Activated CD4-positive, alpha-beta T cell treated with anti-CD3 and anti-CD28 coated beads, Interleukin-10, Interleukin-2, amounts not matched to agents 100 ng/mL and 50 ng/mL, durations not matched to agents 16 hours and 8 hours (primary cell): ENCODE measurements around the gene NTN1.
"Not testable (repeated sequence)": the region's sequence is repeated elsewhere in the genome, so short reads cannot be mapped to it uniquely, and the experiment has no call there.

Experiments used
- DNase-seq: peaks from one replicate; pipeline ENCODE4 v3.0.0-alpha.2; 2020

Gene NTN1

DNA sequence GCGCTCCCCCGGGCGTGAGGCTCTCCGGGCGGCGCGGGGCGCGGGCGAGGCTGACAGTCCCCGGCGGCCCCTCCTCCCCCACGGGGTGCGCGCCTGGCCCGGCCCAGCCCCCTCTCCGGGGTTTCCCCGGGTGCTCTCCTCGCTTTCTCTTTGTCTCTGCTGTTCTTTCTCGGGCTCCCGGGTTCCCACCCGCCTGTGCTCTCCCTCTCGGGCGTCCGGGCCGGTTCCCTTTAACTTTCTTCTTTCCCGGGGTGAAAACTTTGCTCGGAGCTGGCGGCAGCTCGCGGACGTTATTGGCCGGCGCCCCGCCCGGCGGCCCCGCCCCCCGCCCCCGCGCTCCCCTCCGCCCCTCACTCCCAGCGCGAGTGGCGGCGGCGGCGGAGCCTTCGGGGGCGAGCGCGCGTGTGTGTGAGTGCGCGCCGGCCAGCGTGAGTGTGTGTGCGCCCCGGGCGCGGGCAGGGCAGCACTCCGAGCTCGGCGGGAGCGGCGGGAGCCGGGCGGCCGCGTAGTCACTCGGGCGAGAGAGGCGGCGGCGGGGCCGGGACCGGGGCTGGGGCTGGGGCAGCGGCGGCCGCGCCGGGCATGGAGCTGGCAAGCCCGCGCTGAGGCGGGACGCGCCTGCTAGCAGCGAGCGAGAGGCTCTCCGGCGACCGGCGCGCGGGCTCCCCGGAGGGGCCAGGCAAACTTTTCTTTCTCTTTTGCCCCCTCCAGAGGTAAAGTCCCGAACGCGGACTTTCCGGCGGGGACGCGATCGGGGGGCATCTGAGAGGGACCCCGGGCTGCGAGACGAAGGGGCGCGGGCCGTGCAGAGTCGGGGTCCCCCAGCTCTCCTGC is at the start of gene NTN1:
Gene NTN1, plus strand, starts transcription at position 353 of the 834 bp plus-strand sequence. CDS start 864 bp downstream, outside the sequence.
- peak; percentile 37 for DNase-seq

DNA sequence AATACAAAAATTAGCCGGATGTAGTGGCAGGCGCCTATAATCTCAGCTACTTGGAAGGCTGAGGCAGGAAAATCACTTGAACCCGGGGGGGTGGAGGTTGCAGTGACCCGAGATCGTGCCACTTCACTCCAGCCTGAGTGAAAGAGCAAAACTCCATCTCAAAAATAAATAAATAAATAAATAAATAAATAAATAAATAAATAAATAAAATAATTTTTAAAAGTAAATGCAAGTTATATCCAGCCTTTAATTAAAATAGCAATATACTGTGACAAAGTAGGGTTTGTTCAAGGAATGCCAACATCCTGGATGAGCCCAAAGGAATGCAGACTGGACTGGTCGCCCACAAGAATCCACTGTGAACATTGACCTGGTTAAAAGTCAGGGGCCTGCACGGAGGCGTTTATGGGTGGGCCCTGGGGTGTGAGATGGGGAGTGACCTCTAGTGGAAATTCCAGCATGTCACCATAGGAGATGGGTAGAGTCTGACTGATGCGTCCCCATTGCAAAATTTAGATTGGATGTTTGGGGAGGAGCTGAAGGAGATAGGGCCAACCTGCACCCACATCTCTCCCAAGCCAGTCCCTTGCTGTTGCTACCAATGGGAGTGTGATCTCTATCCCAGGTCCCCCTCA is 46.1 kb upstream of the NTN1 start:
- no peak for DNase-seq

DNA sequence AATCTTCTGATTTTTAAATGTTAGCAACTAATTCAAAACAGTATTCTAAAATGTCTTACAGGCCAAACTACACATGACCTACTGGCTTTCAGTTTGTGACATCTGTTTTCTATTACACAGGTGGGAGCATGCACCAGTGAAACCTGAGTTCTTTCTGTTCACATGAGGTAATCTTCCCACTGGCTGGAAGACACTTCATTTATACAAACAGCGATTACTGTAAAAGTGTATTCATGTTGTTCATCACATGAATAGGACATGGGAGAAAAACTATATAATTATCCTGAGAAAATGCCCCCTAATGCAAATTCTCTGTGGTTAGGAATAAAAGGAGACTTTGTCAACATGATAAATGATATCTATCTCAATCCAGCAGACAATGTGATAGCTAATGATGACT is 44.7 kb upstream of the NTN1 start:
- DNase-seq, result no peak

DNA sequence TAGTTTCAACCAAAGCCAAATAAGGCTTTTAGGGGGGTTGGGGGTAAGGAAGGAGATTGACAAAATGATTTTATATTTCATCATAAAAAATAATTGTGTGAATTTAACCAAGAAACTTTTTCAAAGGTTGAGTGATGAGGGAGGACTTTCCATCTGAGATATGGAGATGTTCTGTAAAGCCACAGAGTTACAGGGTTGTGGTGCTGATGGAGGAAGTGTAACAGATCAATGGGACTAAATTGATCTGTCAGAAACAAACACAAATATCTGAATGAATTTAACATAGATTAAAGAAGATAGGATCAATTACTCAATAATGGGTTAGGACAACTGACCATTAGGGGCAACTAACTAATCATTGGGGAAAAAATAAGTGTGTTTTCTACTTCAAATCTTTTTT is 41.6 kb upstream of the NTN1 start:
- DNase-seq, result no peak

DNA sequence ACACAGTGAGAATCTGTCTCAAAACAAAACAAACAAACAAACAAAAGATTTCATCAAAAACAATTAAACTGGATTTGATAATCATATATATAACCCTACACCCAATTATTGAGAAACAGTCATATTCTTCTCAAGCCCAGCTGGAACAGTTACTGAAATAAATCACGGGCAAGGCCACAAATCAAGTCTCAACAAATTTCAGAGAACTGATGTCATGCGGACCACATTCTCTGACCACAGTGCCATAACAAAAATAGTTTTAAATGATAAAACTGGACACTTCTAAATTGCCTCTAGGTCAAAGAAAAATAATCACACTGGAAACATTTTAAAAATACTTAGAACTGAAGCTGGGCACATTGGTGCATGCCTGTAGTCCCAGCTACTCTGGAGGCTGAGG is 39.9 kb upstream of the NTN1 start:
- no peak for DNase-seq

DNA sequence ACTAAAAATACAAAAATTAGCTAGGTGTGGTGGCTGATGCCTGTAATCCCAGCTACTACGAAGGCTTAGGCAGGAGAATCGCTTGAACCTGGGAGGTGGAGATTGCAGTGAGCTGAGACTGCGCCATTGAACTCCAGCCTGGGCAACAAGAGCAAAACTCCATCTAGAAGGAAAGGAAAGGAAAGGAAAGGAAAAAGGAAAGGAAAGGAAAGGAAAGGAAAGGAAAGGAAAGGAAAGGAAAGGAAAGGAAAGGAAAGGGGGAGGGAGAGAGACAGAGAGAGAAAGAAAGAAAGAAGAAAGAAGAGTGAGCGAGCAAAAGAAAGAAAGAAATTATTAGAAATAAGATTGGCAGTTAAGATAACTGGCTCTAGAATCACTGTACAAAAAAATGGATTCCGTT is 37.1 kb upstream of the NTN1 start:
- not testable (repeated sequence) for DNase-seq

DNA sequence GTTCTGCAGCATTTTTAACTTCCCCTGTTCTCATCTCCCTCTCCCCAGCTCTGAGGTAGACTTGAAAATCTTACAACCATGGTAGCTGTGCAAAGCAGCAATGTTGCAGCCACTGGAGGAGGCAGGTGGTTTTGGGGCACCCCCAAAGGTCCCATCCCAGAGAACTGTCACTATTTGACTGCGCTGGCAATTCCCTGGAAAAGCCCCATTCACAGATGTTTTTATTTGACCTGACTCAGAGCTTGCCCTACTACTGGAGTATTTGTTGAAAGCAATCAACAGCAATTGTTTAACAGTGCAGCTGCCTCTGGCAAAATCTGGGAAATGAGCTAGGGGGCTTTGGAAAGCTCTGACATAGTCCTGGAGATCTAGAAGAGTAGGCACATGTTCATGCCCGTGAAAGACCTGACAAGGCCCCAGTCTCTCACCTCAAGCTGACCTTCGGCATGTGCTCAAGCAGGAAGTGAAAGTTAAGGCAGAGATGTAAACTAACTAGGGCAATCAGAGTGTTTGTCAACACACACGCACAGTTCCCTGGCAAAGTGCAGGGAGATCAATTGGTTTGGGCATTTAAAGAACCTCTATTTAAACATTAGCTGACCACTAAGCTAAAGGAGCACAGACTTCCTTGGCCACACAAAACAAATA is 36.1 kb upstream of the NTN1 start:
- DNase-seq, result no peak

DNA sequence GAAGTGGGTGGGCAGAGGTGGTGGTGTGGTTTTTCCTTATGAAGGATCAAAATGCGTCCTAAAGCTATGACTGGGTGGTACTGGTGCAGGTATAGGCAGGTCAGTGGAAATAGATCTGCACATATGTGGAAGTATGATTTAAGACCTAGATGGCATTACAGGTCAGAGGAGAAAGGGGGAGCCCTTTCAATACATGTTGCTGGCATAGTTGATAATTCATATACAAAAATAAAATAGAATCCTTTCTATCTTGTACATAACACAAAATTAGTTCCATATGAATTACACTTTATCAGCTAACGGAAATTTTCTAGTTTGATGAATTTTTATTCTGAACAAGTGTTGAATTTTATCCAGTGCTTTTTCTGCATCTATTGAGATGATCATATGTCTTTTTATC is 35.0 kb upstream of the NTN1 start:
- DNase-seq, result no peak

DNA sequence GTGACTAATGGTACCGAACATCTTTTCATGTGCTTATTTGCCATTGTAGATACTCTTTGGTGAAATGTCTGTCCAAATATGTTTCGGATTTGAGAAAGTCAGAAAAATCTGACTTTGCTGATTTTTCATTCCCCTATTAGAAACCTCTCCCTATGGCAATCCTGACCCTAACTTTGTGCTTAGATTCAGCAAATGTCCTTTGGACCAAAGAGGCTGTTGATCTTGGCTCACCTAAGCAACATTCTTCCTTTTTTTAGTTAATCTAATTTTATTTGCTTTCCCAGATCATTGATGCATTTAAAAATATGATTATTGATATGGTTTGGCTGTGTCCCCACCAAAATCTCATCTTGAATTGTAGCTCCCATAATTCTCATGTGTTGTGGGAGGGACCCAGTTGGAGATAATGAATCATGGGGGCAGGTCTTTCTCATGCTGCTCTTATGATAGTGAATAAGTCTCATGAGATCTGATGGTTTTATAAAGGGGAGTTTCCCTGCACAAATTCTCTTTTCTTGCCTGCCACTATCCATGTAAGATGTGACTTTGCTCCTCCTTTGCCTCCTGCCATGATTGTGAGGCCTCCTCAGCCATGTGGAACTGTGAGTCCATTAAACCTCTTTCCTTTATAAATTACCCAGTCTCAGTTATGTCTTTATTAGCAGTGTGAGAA is 32.9 kb upstream of the NTN1 start:
- not testable (repeated sequence) for DNase-seq

DNA sequence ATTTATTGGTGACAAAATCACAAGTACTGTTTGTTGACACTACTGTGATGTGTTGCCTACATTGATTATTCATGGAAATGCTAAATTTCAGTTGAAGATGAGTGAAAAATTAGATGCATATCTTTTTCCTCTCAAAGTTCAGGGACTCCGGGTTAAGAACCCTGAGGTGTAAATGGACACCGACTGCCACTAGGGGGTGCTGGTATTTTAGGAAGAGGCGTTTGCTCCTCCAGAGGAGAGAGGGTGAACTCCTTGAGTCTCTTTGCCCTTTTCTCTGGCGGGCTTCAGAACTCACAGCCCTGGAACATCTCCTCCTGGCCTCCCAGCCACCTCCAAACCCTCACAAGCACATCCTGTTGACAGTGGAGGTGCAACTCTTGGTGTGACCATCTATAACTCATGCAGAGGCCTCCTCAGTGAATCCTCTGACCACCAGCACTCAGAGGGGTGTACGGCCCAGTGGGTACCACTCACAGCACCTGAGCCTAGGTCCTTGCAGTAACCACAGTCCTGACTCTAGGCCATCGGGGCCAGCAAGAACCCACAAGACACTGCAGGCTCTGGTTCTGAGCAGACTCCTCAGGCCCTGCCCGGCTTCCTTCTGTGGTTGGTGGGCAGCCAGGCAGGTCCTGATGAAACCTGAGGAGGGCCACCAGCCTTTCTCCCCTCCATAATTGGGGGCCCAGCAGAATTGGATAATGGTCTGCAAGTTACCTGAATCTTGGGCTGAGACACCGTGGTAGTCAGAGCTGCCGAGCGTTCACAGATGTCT is 29.6 kb upstream of the NTN1 start:
- peak; percentile 75 for DNase-seq

DNA sequence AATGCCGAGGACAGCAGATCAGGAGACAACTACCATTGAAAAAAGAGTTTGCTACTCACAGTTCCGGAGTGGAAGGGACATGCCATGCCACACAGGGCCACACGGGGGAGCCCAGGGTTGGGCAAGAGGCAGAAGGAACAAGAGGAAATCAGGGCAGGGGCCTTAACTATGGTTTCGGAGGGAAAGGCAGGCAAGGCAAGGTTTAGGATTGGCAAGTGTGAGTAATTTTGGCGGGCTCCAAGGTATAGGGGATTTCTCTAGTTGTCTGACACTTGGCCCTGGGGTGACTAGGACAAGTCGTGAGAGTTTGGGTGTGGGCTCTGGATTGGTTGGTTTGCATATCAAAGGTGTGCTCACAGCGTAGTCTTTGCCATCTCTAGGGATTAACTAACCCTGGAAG is 27.0 kb upstream of the NTN1 start:
- peak; percentile 66 for DNase-seq

DNA sequence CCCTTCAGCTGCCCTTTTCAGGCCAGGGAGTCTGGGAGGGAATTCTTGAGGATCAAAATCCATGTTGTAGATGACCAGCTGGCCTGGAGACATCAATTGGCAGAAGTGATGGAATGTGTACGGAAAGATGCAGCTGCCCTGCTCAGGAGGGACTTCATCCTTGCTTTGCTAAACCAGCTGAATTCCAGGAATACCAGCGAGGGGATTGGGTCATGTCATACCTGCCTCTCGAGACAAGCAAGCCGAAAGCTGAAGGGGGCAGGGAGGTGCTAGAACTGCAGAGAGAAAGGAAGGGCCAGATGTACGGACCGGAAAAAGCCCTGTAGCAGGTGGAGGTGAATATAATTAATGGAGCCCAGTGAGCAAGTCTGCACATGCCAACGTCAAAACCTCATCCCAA is 25.6 kb upstream of the NTN1 start:
- DNase-seq, result no peak

DNA sequence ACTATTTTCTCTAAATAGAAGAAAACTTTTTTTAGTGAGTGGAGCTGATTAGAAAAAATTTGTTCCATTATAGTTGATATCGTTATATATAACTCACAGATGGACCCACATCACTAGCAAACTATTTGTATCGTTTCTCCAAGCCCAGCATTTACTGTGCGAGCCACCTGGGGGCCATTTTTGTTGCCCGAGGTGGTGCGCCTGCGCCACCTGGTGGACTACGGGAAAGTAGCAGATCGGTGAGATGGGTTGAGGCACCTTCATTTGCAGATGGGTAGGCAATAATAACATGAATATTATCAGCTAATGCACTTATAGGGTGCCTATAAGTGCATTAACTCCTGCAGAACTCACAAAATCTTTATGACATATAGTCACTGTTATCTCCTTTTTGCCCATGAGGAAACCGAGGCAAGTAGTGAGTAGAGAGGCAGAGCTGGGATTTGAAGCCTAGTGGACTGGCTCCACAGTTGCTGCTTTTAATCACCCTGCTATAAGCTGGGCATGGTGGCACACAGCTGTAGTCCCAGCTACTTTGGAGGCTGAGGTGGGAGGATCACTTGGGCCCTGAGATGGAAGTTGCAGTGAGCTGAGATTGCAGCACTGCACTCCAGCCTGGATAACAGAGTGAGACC is 23.2 kb upstream of the NTN1 start:
- DNase-seq, result peak; percentile 83

DNA sequence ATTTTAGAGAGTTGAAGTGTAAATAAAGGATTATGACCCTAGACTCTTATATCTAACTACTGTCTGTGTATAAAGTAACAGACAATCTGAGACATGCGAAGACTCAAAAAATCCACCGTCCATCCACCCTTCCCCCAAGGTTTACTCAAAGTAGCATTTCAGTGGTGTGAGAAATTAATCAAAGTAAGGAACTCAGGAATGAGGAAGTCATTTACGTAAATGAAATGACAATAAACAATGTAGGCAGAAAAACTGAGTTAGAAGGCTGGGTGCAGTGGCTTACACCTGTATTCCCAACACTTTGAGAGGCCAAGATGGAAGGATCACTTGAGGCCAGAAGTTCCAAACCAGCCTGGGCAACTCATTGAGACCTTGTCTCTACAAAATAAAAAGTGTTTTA is 19.8 kb upstream of the NTN1 start:
- no peak for DNase-seq

DNA sequence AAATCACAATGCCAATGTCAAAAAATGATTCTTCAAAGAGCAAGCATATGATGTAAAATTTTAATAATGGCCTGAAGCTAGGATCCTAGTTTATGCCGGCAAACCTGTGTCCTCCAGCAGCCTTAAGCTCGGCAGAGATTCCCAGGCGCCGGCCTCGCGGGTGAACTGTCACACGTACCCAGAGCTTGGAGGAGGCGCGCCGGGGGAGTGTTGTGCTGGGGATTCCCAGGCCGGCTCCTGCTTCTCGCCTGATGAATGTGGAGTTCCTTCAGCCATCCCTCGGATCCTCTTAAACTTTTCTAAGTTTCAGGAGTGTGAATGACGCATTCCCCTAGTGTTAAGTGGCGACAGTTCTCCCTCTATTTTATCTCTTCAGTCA is 19.1 kb upstream of the NTN1 start:
- DNase-seq, result no peak

DNA sequence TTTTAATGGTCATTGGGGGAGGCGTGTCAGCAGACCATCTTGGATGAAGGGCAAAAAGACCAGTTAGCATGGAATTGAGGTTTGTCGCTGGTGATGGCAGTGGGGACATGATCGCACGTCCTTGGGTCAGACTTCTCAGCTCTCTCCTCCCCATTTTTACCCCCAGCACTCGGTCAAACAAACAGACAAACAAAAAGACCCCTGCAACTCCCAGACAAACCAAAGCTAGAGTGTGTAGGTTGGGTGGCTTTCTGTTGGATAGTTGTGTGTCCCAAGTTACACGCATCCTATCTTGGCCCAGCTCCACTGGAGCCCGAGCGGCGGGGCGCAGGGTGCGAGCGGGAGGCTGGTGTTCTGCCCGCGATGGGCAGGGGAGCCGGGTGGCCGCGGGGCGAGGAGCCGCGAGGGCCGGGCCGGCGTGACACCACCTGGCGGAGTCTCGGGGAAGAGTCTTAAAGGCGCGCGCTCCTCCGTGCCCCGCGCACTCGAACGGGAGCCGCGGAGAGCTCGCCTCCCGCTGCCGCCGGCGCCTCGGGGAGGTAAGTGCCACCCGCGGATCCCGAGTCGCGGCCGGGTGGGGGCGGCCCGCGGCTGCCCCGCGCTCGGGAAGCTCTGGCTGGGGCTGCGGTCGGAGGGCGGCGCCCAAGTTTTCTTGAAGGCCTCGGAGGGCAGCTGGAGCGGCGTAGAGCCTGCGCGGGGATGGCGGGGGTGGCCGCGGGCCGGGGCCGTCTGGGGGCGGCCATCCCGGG is 18.5 kb upstream of the NTN1 start:
- peak; percentile 36 for DNase-seq

DNA sequence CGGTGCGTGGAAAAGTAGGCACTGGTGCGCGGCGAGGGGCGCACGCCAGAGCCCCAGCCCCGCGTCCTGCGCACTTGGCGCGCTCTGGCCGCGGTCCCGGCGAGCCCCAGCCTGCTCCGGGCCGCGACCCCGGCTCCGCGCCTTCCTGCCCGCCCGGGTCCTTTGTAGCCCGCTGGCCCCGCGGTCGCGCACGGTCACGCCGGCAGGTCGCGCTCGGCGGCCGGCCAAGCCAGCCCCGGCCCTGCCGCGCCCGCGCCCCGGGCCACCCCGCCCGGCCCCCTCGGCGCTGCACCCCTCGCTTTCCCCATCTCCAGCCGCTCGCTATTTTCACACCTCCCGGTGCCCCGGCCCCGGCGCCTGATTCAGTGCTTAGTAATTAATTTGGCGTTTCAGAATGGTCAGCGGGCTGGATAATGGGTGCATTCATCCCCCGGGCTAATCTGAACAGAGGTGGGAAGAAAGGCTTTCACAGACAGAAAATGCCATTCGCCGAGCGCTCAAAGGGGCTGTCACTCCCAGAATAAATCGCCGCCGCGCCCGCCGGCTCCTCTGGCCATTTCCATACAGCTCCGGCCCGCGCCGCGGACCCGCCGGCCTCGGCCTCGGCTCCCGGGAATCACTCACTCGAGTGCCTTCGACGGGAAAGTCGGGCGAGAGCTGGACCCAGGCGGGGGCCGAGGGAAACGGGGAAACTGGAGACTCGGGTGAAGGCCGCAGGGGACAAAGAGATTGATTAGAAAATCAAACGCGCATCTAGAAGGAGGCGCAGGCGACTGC is 17.8 kb upstream of the NTN1 start:
- DNase-seq, result no peak

DNA sequence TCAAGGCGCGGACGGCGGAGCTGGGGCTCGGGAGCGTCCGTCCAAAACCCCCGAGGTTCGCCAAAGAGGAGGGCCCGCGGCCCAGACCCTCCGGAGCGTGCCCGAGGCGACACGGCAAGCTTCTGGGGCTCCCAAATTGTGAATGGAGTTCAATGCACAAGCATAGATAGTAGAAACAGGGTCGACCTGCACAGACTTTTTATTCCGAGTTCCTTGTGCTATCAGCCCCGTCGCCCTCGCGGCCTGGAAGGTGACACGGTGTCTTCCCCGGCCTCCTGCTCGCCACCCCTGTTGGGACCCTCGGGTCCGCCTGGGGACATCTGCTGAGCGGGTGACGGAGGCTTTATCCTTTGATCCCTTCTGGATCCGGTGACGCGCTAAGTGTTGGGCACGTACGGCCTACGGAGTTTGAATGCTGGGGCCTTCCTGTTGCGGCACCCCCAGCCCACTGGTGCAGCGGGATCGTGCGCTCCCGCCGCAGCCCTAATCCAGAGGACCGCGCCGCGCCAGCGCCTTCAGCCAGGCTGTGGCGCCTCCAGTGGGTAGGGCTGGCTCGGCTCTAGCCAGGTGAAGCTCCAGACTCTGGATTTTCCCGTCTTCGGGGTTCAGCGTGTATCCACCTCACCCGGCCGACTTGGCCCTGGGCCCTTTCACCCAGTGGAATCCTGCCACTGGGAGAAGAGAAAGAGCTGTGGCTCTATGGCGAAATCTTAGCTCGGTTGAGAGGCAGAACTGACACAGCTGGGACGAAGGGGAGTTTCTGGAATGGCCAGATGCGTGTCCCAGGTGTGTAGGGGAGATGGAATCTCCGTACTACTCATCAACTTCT is 17.0 kb upstream of the NTN1 start:
- no peak for DNase-seq

DNA sequence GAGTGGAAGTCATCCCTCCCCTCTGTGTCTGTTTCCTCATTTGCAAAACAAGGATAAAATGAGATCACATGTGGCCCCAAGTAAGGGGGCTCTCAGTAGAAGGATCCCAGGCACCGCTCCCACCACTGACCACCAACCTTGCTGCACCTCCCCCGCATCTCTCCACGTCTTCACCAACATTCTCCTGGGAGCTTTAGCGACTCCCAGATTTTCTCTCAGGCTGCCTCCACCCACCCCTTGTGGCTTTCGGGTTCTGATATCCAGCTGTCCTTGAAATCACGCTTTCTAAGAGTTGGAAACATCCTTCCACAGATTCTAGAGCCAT is 16.4 kb upstream of the NTN1 start:
- DNase-seq, result no peak
